GM23338 (cell line): ENCODE data around the gene ADGRV1. TPM values are rescaled to one million over a fixed set of nuclear protein-coding genes. Genes with fewer than 3 reads are reported as not detected.

Experiments
- ATAC-seq: fragments of 200-7000 bp; cut with Tn5 transposase; 3 replicates; pipeline ENCODE4 v1.9.1; 2020
- DNase-seq: peaks from one replicate; pipeline ENCODE4 v3.0.0-alpha.2; 2015; ENCODE audit warnings: low spot score
- H2AFZ ChIP-seq: fragments of 200-600 bp; sonication (generic); 2 replicates; pipeline ENCODE4 v1.8.0; 2016; ENCODE audit warnings: antibody characterized with exemption, mild to moderate bottlenecking, moderate library complexity
- H3F3A ChIP-seq: fragments of 200-600 bp; sonication (generic); replicated peaks from 2 replicates; pipeline ENCODE4 v1.8.0; 2017; ENCODE audit warnings: antibody characterized with exemption, mixed run types, low read depth
- H3K27ac ChIP-seq: fragments of 200-600 bp; sonication (generic); 2 replicates; pipeline ENCODE4 v1.6.1; 2016; ENCODE audit warnings: low read depth
- H3K27me3 ChIP-seq: fragments of 200-600 bp; sonication (generic); 2 replicates; pipeline ENCODE4 v1.8.0; 2016; ENCODE audit warnings: mild to moderate bottlenecking, mixed run types, moderate library complexity; ENCODE audit not compliant: insufficient read depth
- H3K36me3 ChIP-seq: fragments of 200-600 bp; sonication (generic); 2 replicates; pipeline ENCODE4 v1.8.0; 2016; ENCODE audit warnings: mild to moderate bottlenecking; ENCODE audit not compliant: insufficient read depth
- H3K4me1 ChIP-seq: fragments of 200-600 bp; sonication (generic); 2 replicates; pipeline ENCODE4 v1.8.0; 2016; ENCODE audit warnings: mild to moderate bottlenecking, moderate library complexity; ENCODE audit not compliant: insufficient read depth
- H3K4me2 ChIP-seq: fragments of 200-600 bp; sonication (generic); 2 replicates; pipeline ENCODE4 v1.7.1; 2017; ENCODE audit warnings: mixed run types
- H3K4me3 ChIP-seq: fragments of 200-600 bp; sonication (generic); 2 replicates; pipeline ENCODE4 v1.6.1; 2016; ENCODE audit warnings: mixed run types
- H3K79me2 ChIP-seq: fragments of 200-600 bp; sonication (generic); replicated peaks from 2 replicates; pipeline ENCODE4 v1.8.0; 2017; ENCODE audit warnings: mild to moderate bottlenecking; ENCODE audit not compliant: insufficient read depth
- H3K9me2 ChIP-seq: fragments of 200-600 bp; sonication (generic); 2 replicates; pipeline ENCODE4 v1.8.0; 2017; ENCODE audit not compliant: insufficient read depth
- H4K20me1 ChIP-seq: fragments of 200-600 bp; sonication (generic); replicated peaks from 2 replicates; pipeline ENCODE4 v1.8.0; 2017; ENCODE audit warnings: mild to moderate bottlenecking; ENCODE audit not compliant: insufficient read depth
- H3K27ac Mint-ChIP-seq: 2 replicates; pipeline ENCODE4 v1.8.0; 2020; ENCODE audit warnings: inconsistent platforms, mild to moderate bottlenecking, moderate library complexity, mixed read lengths
- H3K27me3 Mint-ChIP-seq: 3 replicates; pipeline ENCODE4 v1.8.0; 2022; ENCODE audit warnings: low read depth, mild to moderate bottlenecking, moderate library complexity, mixed read lengths, inconsistent platforms; ENCODE audit not compliant: insufficient read depth, poor library complexity
- H3K36me3 Mint-ChIP-seq: 3 replicates; pipeline ENCODE4 v1.8.0; 2021; ENCODE audit warnings: low read depth, mild to moderate bottlenecking, inconsistent platforms, moderate library complexity, mixed read lengths
- H3K4me1 Mint-ChIP-seq: 3 replicates; pipeline ENCODE4 v1.8.0; 2020; ENCODE audit warnings: mild to moderate bottlenecking, inconsistent platforms, mixed read lengths
- H3K4me3 Mint-ChIP-seq: 3 replicates; pipeline ENCODE4 v1.8.0; 2021; ENCODE audit warnings: moderate library complexity, mild to moderate bottlenecking, inconsistent platforms, mixed read lengths
- H3K9me3 Mint-ChIP-seq: 3 replicates; pipeline ENCODE4 v1.8.0; 2020; ENCODE audit warnings: moderate library complexity, mild to moderate bottlenecking, inconsistent platforms, mixed read lengths
- CREB1 ChIP-seq: fragments of 250-450 bp; sonication (Bioruptor Pico); IDR thresholded peaks from 2 replicates; pipeline ENCODE4 v1.5.0; 2020; ENCODE audit warnings: low read depth, mild to moderate bottlenecking, moderate library complexity
- CTCF ChIP-seq, 2 experiments: fragments of 200-600 bp in 1 of 2; sonication (generic) in 1 of 2; conservative IDR thresholded peaks; 2 replicates each; pipeline versions ENCODE4 v1.5.1 to v1.6.1; 2016 to 2017; ENCODE audit warnings: antibody characterized with exemption in 2 of 2, low read depth in 2 of 2, mild to moderate bottlenecking in 2 of 2, moderate library complexity in 1 of 2
- ETS1 ChIP-seq: IDR thresholded peaks from 2 replicates; pipeline ENCODE4 v1.6.1; 2016; ENCODE audit warnings: antibody characterized with exemption
- EZH2 ChIP-seq: fragments of 200-600 bp; sonication (generic); IDR thresholded peaks from one replicate; pipeline ENCODE4 v1.8.0; 2017; ENCODE audit warnings: antibody characterized with exemption, mild to moderate bottlenecking, low read depth; ENCODE audit not compliant: unreplicated experiment
- EZH2phosphoT487 ChIP-seq: fragments of 200-600 bp; sonication (generic); IDR thresholded peaks from one replicate; pipeline ENCODE4 v1.8.1; 2018; ENCODE audit warnings: antibody characterized with exemption; ENCODE audit not compliant: unreplicated experiment
- JUNB ChIP-seq: IDR thresholded peaks from one replicate; pipeline ENCODE4 v1.6.1; 2016; ENCODE audit warnings: antibody characterized with exemption; ENCODE audit not compliant: unreplicated experiment
- NANOG ChIP-seq: IDR thresholded peaks from 2 replicates; pipeline ENCODE4 v1.6.1; 2016; ENCODE audit warnings: antibody characterized with exemption, borderline replicate concordance
- POLR2AphosphoS5 ChIP-seq: IDR thresholded peaks from 2 replicates; pipeline ENCODE4 v1.6.1; 2016; ENCODE audit warnings: antibody characterized with exemption, low read depth
- REST ChIP-seq: IDR thresholded peaks from one replicate; pipeline ENCODE4 v1.6.1; 2018; ENCODE audit warnings: antibody characterized with exemption; ENCODE audit not compliant: unreplicated experiment
- STAT1 ChIP-seq: IDR thresholded peaks from one replicate; pipeline ENCODE4 v1.6.1; 2016; ENCODE audit warnings: antibody characterized with exemption; ENCODE audit not compliant: unreplicated experiment
- ZNF114 ChIP-seq: fragments of 250-450 bp; sonication (Bioruptor Pico); IDR thresholded peaks from 2 replicates; pipeline ENCODE4 v1.5.0; 2020; ENCODE audit warnings: mild to moderate bottlenecking, moderate library complexity
- ZNF462 ChIP-seq: fragments of 250-450 bp; sonication (Bioruptor Pico); IDR thresholded peaks from 2 replicates; pipeline ENCODE4 v1.5.0; 2020; ENCODE audit warnings: mild to moderate bottlenecking, moderate library complexity
- polyA plus RNA-seq: library from polyadenylated mRNA; unstranded; fragments of >200 nt; fragmentation: Nextera tagmentation; extraction: Ambion mirVana; gene quantifications from 2 replicates; pipeline ENCODE4 v1.2.1, GENCODE V29; 2016
- total RNA-seq: library from RNA; depleted of rRNA; stranded (reverse); fragments of >200 nt; shearing (Covaris generic); gene quantifications from 2 replicates; pipeline ENCODE4 v1.2.3, GENCODE V29; 2014

ADGRV1 gene
- total and polyA plus RNA-seq, 2 experiments from 2014 or later: 46.1 to 149 TPM

GRCh38 chr5:90866915-90867731 is 308.5 kb downstream of the ADGRV1 start (continued):
- TF ChIP-seq EZH2: no peak
- no peak for TF ChIP-seq EZH2phosphoT487
- no peak for TF ChIP-seq ETS1
- no peak for TF ChIP-seq CREB1 (CRISPR knock-in tag)
- no peak for TF ChIP-seq POLR2AphosphoS5
- no peak for TF ChIP-seq NANOG
- no peak for TF ChIP-seq STAT1
- no peak for TF ChIP-seq ZNF114
- TF ChIP-seq JUNB: no peak

GRCh38 chr5:90868799-90869198 is 310.2 kb downstream of the ADGRV1 start:
- Histone ChIP-seq H2AFZ (no peak overlapping the region), H3K4me3 (no peak overlapping the region), H3K9me2 (no peaks in the 10 kb centered on the region), H3K4me1 (no peaks in the 10 kb centered on the region), H3K27ac (no peak overlapping the region), H3K36me3 (no peaks in the 10 kb centered on the region), H4K20me1 (no peaks in the 10 kb centered on the region), H3K79me2 (no peaks in the 10 kb centered on the region), H3K4me2 (no peak overlapping the region), H3F3A (no peaks in the 10 kb centered on the region), H3K27me3 (no peaks in the 10 kb centered on the region)
- Mint-ChIP-seq H3K27ac (no peak overlapping the region), H3K36me3 (peaks cover under 1% of the 10 kb centered on the region; the same call in 1 of the 3 replicates), H3K4me3 (no peak overlapping the region), H3K27me3 (no peaks in the 10 kb centered on the region), H3K9me3 (no peaks in the 10 kb centered on the region), H3K4me1 (peaks cover 5% of the 10 kb centered on the region)
- no peak for ATAC-seq
- DNase-seq: no peak
- TF ChIP-seq EZH2 (no peak), CREB1 (CRISPR knock-in tag) (no peak), REST (no peak), EZH2phosphoT487 (no peak), ZNF114 (no peak), ZNF462 (no peak), CTCF (conservative IDR thresholded peaks at IDR 0.05; ENCODE audit: low read depth in 2 of 2) (no peak), STAT1 (no peak), JUNB (no peak)
